M059J (cell line): Measurements from ENCODE around the gene CAP1. TPM values are rescaled to one million over a fixed set of nuclear protein-coding genes. Genes with fewer than 3 reads are reported as not detected.
"Not testable (repeated sequence)": the region's sequence is repeated elsewhere in the genome, so short reads cannot be mapped to it uniquely, and the experiment has no call there.

Experiments
- DNase-seq: peaks from one replicate; pipeline ENCODE4 v3.0.0-alpha.2; 2012; ENCODE audit warnings: low read depth
- total RNA-seq: library from RNA; depleted of rRNA; stranded (reverse); fragments of >200 nt; shearing (Covaris generic); gene quantifications from 2 replicates; pipeline ENCODE4 v1.2.3, GENCODE V29; 2014; rRNA removed

Gene CAP1
- 371 and 481 TPM in 2 replicates for total RNA-seq

- DNase-seq, result peak; percentile 98
Observed at GRCh38 chr1:40040511-40041465, at the start of gene CAP1. Gene CAP1 (plus strand): TSS chr1:40040729. CDS start chr1:40059347, 18,618 bp downstream.

GRCh38 chr1:39992234-39992633 lies 48.3 kb upstream of the CAP1 start:
- peak; percentile 16 for DNase-seq

GRCh38 chr1:39992888-39993287 lies 47.6 kb upstream of the CAP1 start:
- no peak for DNase-seq

- no peak for DNase-seq
Observed at GRCh38 chr1:39995973-39996393, 44.5 kb upstream of the CAP1 start.

- no peak for DNase-seq
Observed at GRCh38 chr1:39996396-39997004, 44.0 kb upstream of the CAP1 start.

GRCh38 chr1:40001456-40001855 lies 39.1 kb upstream of the CAP1 start:
- DNase-seq, result no peak

- DNase-seq, result no peak
Observed at GRCh38 chr1:40003156-40004093, 37.1 kb upstream of the CAP1 start.

- no peak for DNase-seq
Observed at GRCh38 chr1:40004857-40005256, 35.7 kb upstream of the CAP1 start.

GRCh38 chr1:40007481-40008034 lies 33.0 kb upstream of the CAP1 start:
- not testable (repeated sequence) for DNase-seq

GRCh38 chr1:40011198-40011597 lies 29.3 kb upstream of the CAP1 start:
- DNase-seq, result no peak

- peak; percentile 68 for DNase-seq
Observed at GRCh38 chr1:40014253-40014706, 26.2 kb upstream of the CAP1 start.

- peak; percentile 85 for DNase-seq
Observed at GRCh38 chr1:40014812-40015594, 25.5 kb upstream of the CAP1 start.

GRCh38 chr1:40017951-40018575 lies 22.5 kb upstream of the CAP1 start:
- no peak for DNase-seq

- DNase-seq, result peak; percentile 16
Observed at GRCh38 chr1:40020447-40021085, 20.0 kb upstream of the CAP1 start.

- DNase-seq, result no peak
Observed at GRCh38 chr1:40023379-40023944, 17.1 kb upstream of the CAP1 start.

GRCh38 chr1:40024671-40025070 lies 15.9 kb upstream of the CAP1 start:
- DNase-seq, result no peak

GRCh38 chr1:40027647-40028046 lies 12.9 kb upstream of the CAP1 start:
- no peak for DNase-seq

- DNase-seq, result no peak
Observed at GRCh38 chr1:40029608-40030007, 10.9 kb upstream of the CAP1 start.

- peak; percentile 89 for DNase-seq
Observed at GRCh38 chr1:40030528-40031135, 9.9 kb upstream of the CAP1 start.
